Muscle layer of duodenum (tissue), 2 donors: ENCODE results near the gene KCMF1.

ENCODE experiments used
- H3K27ac ChIP-seq: one replicate; pipeline ENCODE4 v1.7.0; 2013; ENCODE audit warnings: mild to moderate bottlenecking, low read length
- H3K27me3 ChIP-seq: one replicate; pipeline ENCODE4 v1.7.0; 2013; ENCODE audit warnings: low read depth, mild to moderate bottlenecking, control low read depth, low read length
- H3K36me3 ChIP-seq, 2 donors: one replicate each; pipeline ENCODE4 v1.7.0; 2013; ENCODE audit warnings: low read length in 2 of 2, control low read depth in 1 of 2, mild to moderate bottlenecking in 1 of 2; ENCODE audit not compliant: insufficient read depth in 2 of 2, control insufficient read depth in 1 of 2
- H3K4me1 ChIP-seq, 2 donors: one replicate each; pipeline ENCODE4 v1.7.0; 2013; ENCODE audit warnings: low read length in 2 of 2, mild to moderate bottlenecking in 2 of 2, control low read depth in 1 of 2, moderate library complexity in 1 of 2; ENCODE audit not compliant: insufficient read depth in 2 of 2, control insufficient read depth in 1 of 2
- H3K4me3 ChIP-seq, 2 donors: one replicate each; pipeline ENCODE4 v1.7.0; 2013; ENCODE audit warnings: low read length in 2 of 2, low read depth in 1 of 2, mild to moderate bottlenecking in 1 of 2
- H3K9me3 ChIP-seq, 2 donors: one replicate each; pipeline ENCODE4 v1.7.0; 2013; ENCODE audit warnings: low read length in 2 of 2, control low read depth in 1 of 2, mild to moderate bottlenecking in 1 of 2; ENCODE audit not compliant: control insufficient read depth in 1 of 2
- donor health status: healthy.

Gene KCMF1

GRCh38 chr2:85089585-85089984 is 118.6 kb downstream of the KCMF1 start:
- Histone ChIP-seq H3K4me3 (no peak overlapping the region), H3K27ac (no peak overlapping the region), H3K4me1 (no peaks in the 10 kb centered on the region), H3K9me3 (no peaks in the 10 kb centered on the region), H3K36me3 (no peaks in the 10 kb centered on the region), H3K27me3 (no peaks in the 10 kb centered on the region)

DNA sequence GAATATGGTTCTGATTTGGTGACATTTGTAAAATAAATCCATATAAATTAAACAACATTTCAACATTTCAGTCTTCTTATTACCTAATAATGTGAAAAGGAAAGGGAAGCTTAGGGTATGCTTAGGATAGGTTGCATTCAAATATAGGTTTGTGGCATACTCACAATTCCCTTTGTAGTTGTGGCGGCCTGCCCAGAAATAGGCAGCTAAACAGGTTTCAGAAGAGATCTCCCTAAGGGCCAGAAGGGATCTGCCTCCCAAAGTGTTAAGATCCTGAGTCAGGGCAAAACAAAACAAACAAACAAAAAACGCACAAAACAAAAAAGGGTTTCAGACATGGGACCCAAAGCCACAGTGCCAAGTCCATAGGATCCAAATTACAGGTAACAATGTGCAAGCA is 120.9 kb downstream of the KCMF1 start:
- no peaks in the 10 kb centered on the region for H3K36me3 ChIP-seq
- no peak overlapping the region for H3K4me3 ChIP-seq
- H3K27me3 ChIP-seq: no peaks in the 10 kb centered on the region
- no peak overlapping the region for H3K27ac ChIP-seq
- H3K4me1 ChIP-seq: no peaks in the 10 kb centered on the region
- no peaks in the 10 kb centered on the region for H3K9me3 ChIP-seq

- no peaks in the 10 kb centered on the region for H3K27me3 ChIP-seq
- H3K4me1 ChIP-seq: no peaks in the 10 kb centered on the region
- no peak overlapping the region for H3K27ac ChIP-seq
- no peaks in the 10 kb centered on the region for H3K9me3 ChIP-seq
- no peak overlapping the region for H3K4me3 ChIP-seq
- no peaks in the 10 kb centered on the region for H3K36me3 ChIP-seq
These were observed 124.1 kb downstream of the KCMF1 start for GRCh38 chr2:85095094-85095493.

GRCh38 chr2:85096616-85097015 is 125.7 kb downstream of the KCMF1 start:
- Histone ChIP-seq H3K27ac (no peak overlapping the region), H3K4me3 (no peak overlapping the region), H3K4me1 (no peaks in the 10 kb centered on the region), H3K9me3 (no peaks in the 10 kb centered on the region), H3K27me3 (no peaks in the 10 kb centered on the region), H3K36me3 (no peaks in the 10 kb centered on the region)

DNA sequence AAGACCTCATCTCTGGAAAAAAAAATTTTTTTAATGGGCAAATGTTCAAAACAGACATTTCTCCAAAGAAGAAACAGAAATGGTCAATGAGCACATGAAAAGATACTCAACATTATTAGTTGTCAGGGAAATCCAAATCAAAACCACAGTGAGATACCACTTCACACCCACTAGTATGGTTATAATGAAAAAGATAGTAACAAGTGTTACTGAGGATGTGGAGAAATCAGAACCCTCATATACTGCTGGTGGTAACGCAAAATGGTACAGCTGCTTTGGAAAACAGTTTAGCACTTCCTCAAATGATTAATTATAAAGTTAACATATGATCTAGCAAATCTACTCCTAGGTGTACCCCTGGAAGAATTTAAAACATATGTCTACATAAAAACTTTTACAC is 133.3 kb downstream of the KCMF1 start:
- Histone ChIP-seq H3K36me3 (no peaks in the 10 kb centered on the region), H3K27me3 (no peaks in the 10 kb centered on the region), H3K4me3 (no peak overlapping the region), H3K9me3 (no peaks in the 10 kb centered on the region), H3K4me1 (no peaks in the 10 kb centered on the region), H3K27ac (no peak overlapping the region)

DNA sequence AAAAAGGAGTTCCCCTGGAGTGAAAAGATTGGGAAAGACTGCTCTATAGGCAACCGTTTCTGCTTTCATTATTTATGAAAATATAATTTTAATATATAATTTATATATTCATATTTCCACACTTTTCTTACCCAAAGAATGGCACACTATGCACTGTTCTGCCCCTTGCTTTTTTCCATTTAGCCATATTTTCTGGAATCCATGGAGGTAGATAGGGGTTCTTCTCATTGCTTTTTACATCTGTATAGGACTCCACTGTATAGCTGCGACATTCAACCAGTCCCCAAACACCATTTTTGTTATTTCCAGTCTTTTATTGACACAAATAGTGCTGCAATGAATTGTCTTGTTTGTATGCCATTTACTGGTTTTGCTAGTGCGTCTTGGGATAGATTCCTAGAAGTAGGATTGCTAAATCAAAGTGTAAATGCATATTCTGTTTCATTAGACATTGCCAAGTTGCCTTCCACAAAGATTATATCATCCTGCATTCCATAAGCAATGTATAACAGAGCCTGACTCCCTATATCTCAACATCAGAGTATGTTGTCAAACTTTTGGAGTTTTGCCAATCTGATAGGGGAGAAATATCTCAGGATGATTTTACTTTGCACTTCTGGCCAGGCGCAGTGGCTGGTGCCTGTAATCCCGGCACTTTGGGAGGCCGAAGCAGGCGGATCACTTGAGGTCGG is 135.7 kb downstream of the KCMF1 start:
- no peaks in the 10 kb centered on the region for H3K9me3 ChIP-seq
- no peaks in the 10 kb centered on the region for H3K27me3 ChIP-seq
- H3K36me3 ChIP-seq: no peaks in the 10 kb centered on the region
- no peak overlapping the region for H3K27ac ChIP-seq
- H3K4me3 ChIP-seq: no peak overlapping the region
- H3K4me1 ChIP-seq: no peaks in the 10 kb centered on the region
